GM21737 (cell line): ENCODE results near the gene RNASE8.
"Not testable (repeated sequence)": the region's sequence is repeated elsewhere in the genome, so short reads cannot be mapped to it uniquely, and the experiment has no call there.

Source experiments
- ATAC-seq: cut with Tn5 transposase; IDR thresholded peaks from one replicate; pipeline ENCODE4 v1.9.1; 2021; ENCODE audit warnings: mild to moderate bottlenecking, moderate library complexity; ENCODE audit not compliant: unreplicated experiment

Gene RNASE8

GRCh38 chr14:21029917-21030316 lies 27.7 kb upstream of the RNASE8 start, which contains the start of gene TPPP2:
TPPP2 (plus strand) TSS chr14:21030217; CDS start chr14:21030582, 365 bp downstream.
- ATAC-seq = no peak

DNA sequence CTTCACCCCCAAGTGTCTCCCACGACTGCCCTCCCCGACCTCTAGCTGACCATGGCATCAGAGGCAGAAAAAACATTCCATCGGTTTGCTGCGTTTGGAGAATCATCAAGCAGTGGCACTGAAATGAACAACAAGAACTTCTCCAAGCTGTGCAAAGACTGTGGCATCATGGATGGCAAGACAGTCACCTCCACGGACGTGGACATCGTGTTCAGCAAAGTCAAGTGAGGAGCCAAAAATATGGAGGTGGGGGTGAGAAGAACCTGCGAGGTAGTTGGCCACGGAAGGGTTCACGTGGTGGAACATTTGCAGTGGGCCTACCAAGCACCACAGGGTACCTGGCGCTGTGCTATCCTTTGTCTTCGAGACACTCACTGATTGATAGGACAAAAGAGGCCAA lies 27.1 kb upstream of the RNASE8 start:
- no peak for ATAC-seq

DNA sequence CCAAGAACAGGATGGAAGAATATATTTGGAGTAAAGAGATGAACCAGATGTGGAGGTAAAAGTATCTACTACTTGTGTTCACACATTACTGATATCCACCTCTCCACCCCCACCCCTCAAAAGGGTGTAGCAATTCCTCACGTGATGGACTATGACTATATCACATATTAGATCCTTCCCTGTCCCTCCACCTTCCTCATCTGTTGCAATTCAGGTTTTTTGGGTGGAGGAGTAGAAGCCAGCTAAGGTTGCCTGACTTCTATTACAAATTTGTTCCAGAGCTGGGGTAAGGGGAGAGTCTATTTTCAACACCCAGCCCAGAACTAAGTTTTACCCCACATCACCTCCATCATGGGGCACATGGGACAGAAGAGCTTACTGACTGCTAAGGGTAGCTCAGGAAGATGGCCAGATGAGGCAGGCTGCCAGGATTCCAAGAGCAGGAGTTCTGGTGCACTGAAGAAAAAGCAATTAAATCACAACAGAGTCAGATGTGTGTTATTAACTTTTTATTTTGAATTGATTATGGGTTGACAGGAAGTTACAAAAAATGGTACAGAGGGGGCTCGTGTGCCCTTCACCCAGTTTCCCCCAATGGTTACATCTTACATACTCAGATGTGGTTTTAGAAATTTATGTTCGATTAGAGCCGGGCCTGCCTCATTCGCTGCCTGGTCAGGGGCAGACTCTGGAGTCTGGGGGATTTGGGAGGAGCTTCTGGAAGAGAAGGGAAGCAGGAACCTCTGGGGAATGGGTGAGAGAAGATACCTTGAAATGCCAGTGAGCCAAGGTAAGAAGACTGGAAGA lies 25.1 kb upstream of the RNASE8 start:
- ATAC-seq = no peak

- no peak for ATAC-seq
These were observed 24.4 kb upstream of the RNASE8 start for GRCh38 chr14:21033133-21033698.

DNA sequence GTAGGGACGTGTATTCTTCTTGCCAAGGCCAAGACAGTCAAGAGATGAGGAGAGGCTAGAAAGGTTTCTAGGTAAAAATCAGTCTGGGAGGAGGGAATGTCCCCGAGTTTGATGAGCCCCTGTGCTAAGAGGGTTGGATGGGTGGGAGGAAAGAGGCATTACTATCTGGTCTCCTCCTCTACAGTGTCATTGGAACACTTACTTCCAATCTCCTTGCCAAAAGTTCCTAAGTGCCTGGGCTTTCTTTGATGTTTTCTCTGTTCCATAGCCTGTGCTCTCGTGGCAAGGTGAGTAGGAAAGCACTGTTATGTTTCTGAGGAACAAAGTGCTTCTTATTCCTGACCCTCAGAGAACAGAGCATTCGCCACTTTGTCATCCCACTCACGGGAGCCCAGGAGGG lies 22.9 kb upstream of the RNASE8 start, which contains the start of gene RNASE13:
TSS of gene RNASE13 (minus strand) at position 101 of the 400 bp plus-strand sequence. CDS start 519 bp downstream, outside the sequence.
- ATAC-seq = no peak

- no peak for ATAC-seq
These were observed 20.9 kb upstream of the RNASE8 start for GRCh38 chr14:21036751-21037150.

- ATAC-seq = no peak
These were observed 20.5 kb upstream of the RNASE8 start for GRCh38 chr14:21037156-21037555.

DNA sequence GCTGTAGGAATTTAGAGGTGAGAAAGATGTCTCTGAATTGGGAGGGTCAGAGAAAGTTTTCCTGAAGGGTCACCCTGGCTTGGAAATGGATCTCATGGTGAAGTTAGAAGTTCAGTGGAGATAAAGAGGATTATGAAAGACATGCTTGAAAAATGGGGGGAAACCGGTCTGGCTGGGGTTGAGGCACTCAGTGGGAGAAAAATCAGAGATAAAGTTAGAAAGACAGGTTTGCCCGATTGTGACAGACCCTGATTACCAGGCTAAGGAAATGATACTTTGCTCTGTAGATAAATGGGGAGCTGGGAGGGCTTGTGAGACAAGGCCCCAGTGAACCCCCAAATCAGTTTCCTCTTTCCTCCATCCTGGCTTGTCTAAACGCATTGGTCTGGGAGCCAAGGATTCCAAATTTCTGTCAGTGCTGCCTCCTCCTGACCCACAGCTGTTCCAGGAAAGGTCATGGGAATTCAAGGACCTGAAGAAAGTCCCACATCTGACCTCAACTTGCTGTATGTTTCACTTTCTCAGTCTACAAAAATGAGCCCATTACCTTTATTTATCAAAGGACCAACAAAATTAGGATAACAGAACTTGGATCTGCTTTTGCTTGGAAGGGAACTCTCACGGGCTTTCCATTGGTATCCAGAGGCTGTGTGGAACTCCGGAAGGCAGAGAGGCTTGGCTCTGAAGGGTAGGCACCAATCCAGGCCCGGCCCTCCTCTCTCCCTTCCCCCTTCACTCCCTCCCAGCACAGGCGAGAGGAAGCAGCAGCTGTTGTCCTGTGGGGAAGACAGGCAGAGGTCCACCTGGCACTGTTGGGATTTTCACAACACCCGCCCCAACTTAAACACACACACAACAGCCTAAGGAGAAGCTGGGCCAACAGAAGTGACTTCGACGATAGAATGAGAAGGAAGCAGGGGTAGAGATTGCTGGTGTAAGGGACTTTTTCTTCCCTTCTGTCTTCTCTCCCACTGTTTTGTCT lies 18.9 kb upstream of the RNASE8 start:
- no peak for ATAC-seq

DNA sequence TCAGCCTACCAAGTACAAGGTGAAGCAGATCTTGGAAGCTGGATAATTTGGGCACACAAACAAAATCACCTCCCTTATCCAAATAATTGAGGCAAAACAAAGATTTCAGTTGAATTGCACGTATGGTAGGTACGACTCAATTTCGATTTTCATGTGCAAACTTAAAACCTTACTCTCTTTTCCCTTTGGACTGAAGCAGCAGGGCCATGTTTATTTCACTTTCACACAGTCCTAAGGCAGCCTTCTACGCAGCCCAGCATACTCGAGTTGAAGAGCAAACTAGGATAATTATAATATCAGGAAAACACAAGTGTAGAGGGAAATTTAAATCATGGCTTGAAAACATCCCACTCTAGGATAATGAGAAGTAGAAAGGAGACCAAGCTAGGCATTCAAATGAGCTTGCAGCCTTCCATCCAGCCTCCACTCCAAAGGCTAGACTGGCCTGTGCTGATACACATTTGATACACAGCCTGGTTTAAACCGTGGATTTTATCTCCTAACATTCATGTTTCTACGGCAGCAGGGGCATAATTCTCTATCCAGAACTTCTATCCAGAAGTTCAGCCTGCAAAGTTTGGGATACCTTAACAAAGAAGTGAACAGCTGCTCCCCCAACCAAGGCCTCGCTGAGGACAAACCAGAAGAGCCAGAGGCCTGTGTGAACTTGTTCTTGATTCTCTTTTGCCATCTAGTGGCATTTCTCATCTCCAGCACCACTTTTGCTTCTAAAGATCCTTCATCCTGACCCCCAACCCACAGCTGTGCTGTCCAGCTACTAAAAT lies 17.8 kb upstream of the RNASE8 start:
- ATAC-seq = no peak

- no peak for ATAC-seq
These were observed 17.2 kb upstream of the RNASE8 start for GRCh38 chr14:21040370-21040925.

- not testable (repeated sequence) for ATAC-seq
These were observed 16.7 kb upstream of the RNASE8 start for GRCh38 chr14:21040941-21041340.

DNA sequence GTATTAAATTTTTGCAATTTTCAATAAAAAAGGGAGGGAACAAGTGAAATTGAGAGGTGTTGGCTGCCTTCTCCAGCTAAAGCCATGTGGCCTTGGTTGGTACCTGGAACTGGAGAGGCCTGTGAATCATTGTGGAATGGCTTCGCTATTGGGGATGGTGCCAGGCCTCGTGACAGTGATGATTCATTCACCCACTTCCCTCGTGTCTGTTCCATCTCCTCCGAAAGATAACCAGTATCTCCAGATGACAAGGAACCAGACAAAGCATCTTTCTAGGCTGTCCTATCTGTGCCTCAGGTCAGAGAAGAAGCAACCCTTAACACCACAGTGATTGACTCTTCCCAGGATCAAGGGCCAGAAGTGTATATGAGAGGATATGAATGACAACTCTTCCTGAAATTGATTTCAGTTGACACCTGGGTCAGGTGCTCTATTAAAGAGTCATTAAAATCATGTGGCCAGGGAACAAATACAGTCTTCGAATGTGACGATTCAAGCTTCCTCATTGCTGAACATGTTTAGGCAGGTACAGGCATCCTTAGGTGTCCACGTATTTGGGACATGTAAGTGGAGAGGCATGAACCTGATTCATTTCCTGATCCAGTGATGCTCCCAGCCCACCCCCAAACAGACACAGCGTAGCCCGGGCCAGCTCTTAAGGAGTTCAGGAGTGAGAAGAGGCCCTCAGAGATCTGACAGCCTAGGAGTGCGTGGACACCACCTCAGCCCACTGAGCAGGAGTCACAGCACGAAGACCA lies 15.8 kb upstream of the RNASE8 start, which contains the start of gene RNASE7:
TSS of gene RNASE7 (plus strand) at position 687 of the 758 bp plus-strand sequence. CDS start 631 bp downstream, outside the sequence.
- ATAC-seq = no peak

- no peak for ATAC-seq
These were observed 14.7 kb upstream of the RNASE8 start for GRCh38 chr14:21042918-21043317.

- ATAC-seq = no peak
These were observed 14.1 kb upstream of the RNASE8 start for GRCh38 chr14:21043387-21043973.

- ATAC-seq = no peak
These were observed 13.5 kb upstream of the RNASE8 start for GRCh38 chr14:21043974-21044618.

- ATAC-seq = no peak
These were observed 10.2 kb upstream of the RNASE8 start for GRCh38 chr14:21047378-21047781.

GRCh38 chr14:21048638-21049037 lies 9.0 kb upstream of the RNASE8 start:
- no peak for ATAC-seq

DNA sequence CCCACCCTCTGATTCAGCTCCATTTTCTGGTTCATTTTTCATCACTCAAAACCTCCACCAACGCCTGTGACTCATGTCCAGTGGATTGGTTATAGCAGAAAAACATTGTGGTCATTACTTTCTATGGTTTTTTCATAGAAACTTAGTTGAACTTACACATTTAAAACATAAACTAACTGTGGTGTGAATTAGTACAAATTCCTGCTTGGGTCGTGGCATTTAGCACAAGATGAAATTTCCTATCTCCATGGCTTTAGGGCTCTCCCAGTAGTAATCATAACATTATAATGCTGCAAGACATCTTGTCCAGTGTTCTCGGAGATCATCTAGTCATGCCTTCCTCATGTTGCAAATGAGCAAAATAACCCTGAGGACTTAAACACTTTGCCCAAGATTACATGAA lies 8.3 kb upstream of the RNASE8 start:
- no peak for ATAC-seq
